IPS-18c (cell line): ENCODE results near the gene GLG1.
A peak's percentile ranks its signal among the peaks of the same experiment; 100 is the strongest.
"Not testable (repeated sequence)": the region's sequence is repeated elsewhere in the genome, so short reads cannot be mapped to it uniquely, and the experiment has no call there.

ENCODE experiments used
- H3K4me3 ChIP-seq: 2 replicates; pipeline ENCODE4 v1.7.0; 2013; ENCODE audit warnings: low read depth, mild to moderate bottlenecking, low read length, moderate library complexity; ENCODE audit not compliant: insufficient read depth
- H3K9me3 ChIP-seq: one replicate; pipeline ENCODE4 v1.6.1; 2013; ENCODE audit warnings: mild to moderate bottlenecking, low read length, moderate library complexity; ENCODE audit not compliant: control insufficient read depth, insufficient read depth

The GLG1 gene

GRCh38 chr16:74606521-74607309 lies at the start of gene GLG1:
GLG1 (minus strand) TSS chr16:74607114; CDS start chr16:74607094, 20 bp downstream.
- H3K4me3 ChIP-seq = peak within 1 kb of the TSS; percentile 98

GRCh38 chr16:74654536-74655050 lies 47.7 kb upstream of the GLG1 start:
- no peaks in the 10 kb centered on the region for H3K9me3 ChIP-seq
- H3K4me3 ChIP-seq = no peak overlapping the region

More at GRCh38 chr16:74606521-74607309, at the start of gene GLG1:
- peaks cover 2% of the 10 kb centered on the region for H3K9me3 ChIP-seq

- H3K4me3 ChIP-seq, H3K9me3 ChIP-seq: not testable (repeated sequence)
These were observed 46.0 kb upstream of the GLG1 start for GRCh38 chr16:74652883-74653282.

DNA sequence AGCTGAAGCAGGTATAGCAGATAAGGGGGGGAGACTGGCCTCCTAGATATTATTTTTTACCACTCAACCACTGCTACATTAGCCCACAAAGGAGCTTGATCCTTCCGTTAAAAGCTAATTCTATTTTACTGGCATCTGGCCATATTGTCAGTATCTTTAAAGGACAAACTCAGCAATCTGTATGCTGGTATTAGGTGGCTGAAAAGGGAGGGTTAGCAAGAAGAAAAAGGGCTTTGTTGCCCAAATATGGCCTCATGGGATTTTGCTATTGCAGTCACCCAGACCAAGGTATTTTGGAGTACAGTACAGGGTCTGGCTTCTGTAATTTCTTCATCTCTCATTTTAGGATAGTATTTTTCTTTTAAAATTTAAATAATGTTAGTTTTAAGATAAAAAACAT lies 45.3 kb upstream of the GLG1 start:
- Histone ChIP-seq H3K4me3 (no peak overlapping the region), H3K9me3 (no peaks in the 10 kb centered on the region)

GRCh38 chr16:74651841-74652240 lies 44.9 kb upstream of the GLG1 start:
- H3K9me3 ChIP-seq = no peaks in the 10 kb centered on the region

GRCh38 chr16:74650966-74651567 lies 44.2 kb upstream of the GLG1 start:
- Histone ChIP-seq H3K4me3 (no peak overlapping the region), H3K9me3 (no peaks in the 10 kb centered on the region)

More at GRCh38 chr16:74651841-74652240, 44.9 kb upstream of the GLG1 start:
- H3K4me3 ChIP-seq = no peak overlapping the region

DNA sequence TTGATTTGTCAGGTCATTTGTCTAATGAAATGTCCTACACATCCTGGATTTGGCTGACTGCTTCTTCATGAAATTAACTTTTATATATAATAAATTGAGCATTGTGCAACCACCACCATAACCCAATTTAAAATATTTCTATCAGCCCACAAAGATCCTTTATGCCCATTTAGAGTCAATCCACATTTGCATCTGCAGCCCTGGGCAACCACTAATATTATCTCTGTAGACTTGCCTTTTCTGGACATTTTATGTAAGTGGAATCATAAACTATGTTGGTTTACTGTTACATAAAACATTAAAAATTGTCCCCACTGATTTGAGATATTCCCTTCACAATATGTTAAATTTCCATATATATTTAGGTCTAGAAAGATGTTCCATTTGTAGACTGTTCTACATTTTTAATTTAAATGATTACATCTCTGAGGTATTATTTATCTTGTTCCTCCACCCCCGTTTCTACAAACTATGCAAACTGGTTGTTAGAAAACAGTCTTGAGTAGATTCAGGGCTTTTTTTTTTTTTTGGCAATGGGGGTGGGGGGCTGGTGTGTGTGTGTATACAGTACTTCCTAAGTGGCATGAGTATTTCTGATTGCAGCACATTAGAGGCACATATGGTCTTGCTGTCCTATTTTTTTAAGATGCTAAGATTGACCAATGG lies 43.1 kb upstream of the GLG1 start:
- no peaks in the 10 kb centered on the region for H3K9me3 ChIP-seq
- no peak overlapping the region for H3K4me3 ChIP-seq

- H3K4me3 ChIP-seq = no peak overlapping the region
- H3K9me3 ChIP-seq = no peaks in the 10 kb centered on the region
These were observed 35.1 kb upstream of the GLG1 start for GRCh38 chr16:74641969-74642368.

- Histone ChIP-seq H3K9me3 (peaks cover under 1% of the 10 kb centered on the region), H3K4me3 (no peak overlapping the region)
These were observed 31.0 kb upstream of the GLG1 start for GRCh38 chr16:74637742-74638453.

DNA sequence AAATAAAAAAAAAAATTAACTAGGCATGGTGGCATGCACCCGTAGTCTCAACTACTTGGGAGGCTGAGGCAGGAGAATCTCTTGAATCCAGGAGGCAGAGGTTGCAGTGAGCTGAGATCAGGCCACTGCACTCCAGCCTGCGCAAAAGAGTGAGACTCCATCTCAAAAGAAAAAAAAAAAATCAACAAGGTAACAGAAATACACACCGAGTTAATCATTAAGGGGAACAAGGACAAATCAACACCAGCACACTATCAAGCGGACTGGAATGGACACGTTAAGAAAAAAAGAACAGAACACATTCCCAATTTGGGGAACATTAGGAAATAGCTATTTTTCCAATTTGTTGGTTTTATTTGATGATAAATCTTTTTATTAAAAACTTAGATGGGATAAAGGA lies 28.4 kb upstream of the GLG1 start:
- no peak overlapping the region for H3K4me3 ChIP-seq
- H3K9me3 ChIP-seq = peaks cover 2% of the 10 kb centered on the region

DNA sequence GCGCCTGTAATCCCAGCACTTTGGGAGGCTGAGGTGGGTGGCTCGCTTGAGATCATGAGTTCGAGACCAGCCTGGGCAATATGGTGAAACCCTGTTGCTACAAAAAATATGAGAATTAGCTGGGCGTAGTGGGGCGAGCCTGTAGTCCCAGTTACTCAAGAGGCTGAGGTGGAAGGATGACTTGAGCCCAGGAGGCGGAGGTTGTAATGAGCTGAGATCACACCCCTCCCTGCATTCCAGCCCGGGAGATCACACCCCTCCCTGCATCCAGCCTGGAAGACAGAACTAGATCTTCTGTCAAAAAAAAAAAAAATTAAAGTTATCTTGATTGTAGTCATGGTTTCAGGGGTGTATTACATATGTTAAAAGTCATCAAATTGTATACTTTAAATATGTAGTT lies 26.8 kb upstream of the GLG1 start:
- Histone ChIP-seq H3K9me3 (peaks cover 2% of the 10 kb centered on the region), H3K4me3 (no peak overlapping the region)

- Histone ChIP-seq H3K4me3 (no peak overlapping the region), H3K9me3 (no peaks in the 10 kb centered on the region)
These were observed 20.7 kb upstream of the GLG1 start for GRCh38 chr16:74627506-74628220.

- no peak overlapping the region for H3K4me3 ChIP-seq
These were observed 20.0 kb upstream of the GLG1 start for GRCh38 chr16:74626741-74627416.

DNA sequence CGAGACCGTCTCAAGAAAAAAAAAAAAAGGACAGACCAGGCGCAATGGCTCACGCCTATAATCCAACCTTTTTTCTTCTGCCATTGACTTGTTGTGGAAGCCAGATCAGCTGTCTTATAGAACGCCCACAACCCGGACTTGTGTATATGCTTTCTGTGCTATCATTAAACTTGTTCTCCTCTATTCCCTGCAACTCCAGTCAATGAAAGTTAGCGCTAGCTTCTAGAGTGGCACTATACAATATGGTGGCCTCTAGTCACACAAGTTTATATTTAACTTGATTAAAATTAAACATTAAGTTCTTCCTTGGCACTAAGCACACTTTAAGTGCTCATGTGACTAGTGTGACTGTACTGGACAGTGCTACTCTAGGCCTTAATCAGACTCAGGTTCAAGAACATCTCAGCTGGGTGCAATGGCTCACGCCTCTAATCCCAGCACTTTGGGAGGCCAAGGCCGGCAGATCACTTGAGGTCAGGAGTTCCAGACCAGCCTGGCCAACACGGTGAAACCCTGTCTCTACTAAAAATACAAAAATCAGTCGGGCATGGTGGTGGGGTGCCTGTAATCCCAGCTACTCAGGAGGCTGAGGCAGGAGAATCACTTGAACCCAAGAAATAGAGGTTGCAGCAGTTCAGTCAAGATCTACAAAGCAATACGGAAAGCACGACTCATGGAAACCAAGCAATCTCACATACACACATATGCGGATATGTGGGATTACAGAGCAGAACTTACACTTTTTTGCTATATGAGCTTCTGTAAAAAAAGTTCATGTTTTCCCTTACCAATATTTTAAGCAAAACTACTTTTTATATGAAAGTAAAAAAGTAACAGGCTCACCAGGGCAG lies 18.8 kb upstream of the GLG1 start:
- no peak overlapping the region for H3K4me3 ChIP-seq
- H3K9me3 ChIP-seq = no peaks in the 10 kb centered on the region

More at GRCh38 chr16:74626741-74627416, 20.0 kb upstream of the GLG1 start:
- H3K9me3 ChIP-seq = no peaks in the 10 kb centered on the region

- no peaks in the 10 kb centered on the region for H3K9me3 ChIP-seq
- no peak overlapping the region for H3K4me3 ChIP-seq
These were observed 16.9 kb upstream of the GLG1 start for GRCh38 chr16:74623839-74624235.
